ENCODE data around the gene P4HA1. TPM values are rescaled to one million over a fixed set of nuclear protein-coding genes. Genes with fewer than 3 reads are reported as not detected.
A peak's percentile ranks its signal among the peaks of the same experiment; 100 is the strongest.

The P4HA1 gene
- total RNA-seq, 2 donors from 2014 or later: 24.4 to 37.0 TPM

DNA sequence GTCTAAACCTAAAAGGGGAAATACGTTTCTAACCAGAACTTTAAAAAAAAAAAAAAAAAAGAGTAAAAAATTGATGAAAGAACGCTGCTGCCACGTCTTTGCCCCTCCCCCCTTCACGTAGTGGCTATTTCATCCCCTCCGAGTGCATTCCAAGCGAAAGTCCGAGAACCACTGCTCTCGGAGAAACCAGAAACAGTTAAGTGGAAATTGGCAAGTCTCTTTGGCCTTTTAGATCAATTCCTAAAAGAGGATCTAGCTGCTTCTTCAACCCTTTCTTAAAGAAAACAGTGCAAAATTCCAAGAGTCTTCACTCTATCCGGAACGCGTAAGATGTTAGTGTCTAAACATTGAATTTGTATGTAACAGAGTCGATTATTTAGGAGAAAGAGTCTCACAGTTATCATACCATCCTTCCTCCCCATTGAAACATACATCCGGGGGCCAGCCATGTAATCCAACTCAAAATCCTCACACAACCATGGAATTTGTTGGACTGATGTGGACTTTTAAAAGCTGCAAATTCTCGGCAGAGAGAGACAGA lies 1.1 kb downstream of the P4HA1 start:
- no peak for ATAC-seq (ENCODE audit: insufficient number of reproducible peaks, low FRiP score, low read depth)
- DNase-seq (ENCODE audit: low spot score): no peak
- TF ChIP-seq, protein P1, sequence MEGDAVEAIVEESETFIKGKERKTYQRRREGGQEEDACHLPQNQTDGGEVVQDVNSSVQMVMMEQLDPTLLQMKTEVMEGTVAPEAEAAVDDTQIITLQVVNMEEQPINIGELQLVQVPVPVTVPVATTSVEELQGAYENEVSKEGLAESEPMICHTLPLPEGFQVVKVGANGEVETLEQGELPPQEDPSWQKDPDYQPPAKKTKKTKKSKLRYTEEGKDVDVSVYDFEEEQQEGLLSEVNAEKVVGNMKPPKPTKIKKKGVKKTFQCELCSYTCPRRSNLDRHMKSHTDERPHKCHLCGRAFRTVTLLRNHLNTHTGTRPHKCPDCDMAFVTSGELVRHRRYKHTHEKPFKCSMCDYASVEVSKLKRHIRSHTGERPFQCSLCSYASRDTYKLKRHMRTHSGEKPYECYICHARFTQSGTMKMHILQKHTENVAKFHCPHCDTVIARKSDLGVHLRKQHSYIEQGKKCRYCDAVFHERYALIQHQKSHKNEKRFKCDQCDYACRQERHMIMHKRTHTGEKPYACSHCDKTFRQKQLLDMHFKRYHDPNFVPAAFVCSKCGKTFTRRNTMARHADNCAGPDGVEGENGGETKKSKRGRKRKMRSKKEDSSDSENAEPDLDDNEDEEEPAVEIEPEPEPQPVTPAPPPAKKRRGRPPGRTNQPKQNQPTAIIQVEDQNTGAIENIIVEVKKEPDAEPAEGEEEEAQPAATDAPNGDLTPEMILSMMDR (IDR thresholded peaks at IDR 0.05): no peak

DNA sequence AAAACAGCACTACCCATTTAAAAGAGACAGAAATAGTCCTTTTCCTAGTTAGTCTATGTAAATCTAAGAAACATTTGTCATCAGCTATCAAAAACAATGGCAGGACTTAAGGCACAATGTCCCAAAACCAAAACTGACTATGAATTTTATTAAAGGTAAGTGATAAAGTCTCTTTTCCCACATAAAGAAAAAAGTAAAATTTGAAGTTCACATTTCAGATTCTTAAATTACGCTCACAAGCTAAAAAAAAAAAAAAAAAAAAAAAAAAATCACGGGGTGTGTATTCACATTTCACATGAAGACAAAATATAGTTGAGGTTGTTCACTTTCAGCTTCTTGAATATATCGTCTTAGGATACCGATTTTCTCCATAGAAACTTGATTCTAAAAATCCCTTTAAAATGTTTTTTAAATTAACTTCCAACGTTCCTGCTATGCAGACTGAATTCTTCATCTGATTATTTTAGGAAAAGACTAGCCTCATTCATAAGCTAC lies 1.6 kb downstream of the P4HA1 start:
- TF ChIP-seq, protein P1 (IDR thresholded peaks at IDR 0.05): no peak
- no peaks in the 10 kb centered on the region for H3K36me3 ChIP-seq
- H3K4me3 ChIP-seq: peak overlapping the region; percentile 99
- H3K27me3 ChIP-seq (replicated peaks; ENCODE audit: insufficient read depth): no peaks in the 10 kb centered on the region
- H3K4me1 ChIP-seq (ENCODE audit: control insufficient read depth in 1 of 2, low read depth in 2 of 2): peaks cover 3 to 21% of the 10 kb centered on the region in 2 donors
- ATAC-seq (ENCODE audit: insufficient number of reproducible peaks, low FRiP score, low read depth) (no peak), DNase-seq (ENCODE audit: low spot score) (no peak)
- H3K27ac ChIP-seq: peak overlapping the region; percentile 95
- H3K9me3 ChIP-seq: no peaks in the 10 kb centered on the region

More for the DNA sequence above, 1.1 kb downstream of the P4HA1 start:
- Histone ChIP-seq H3K27ac (peak overlapping the region; percentile 95), H3K9me3 (no peaks in the 10 kb centered on the region), H3K4me1 (ENCODE audit: control insufficient read depth in 1 of 2, low read depth in 2 of 2) (peaks cover 3 to 21% of the 10 kb centered on the region in 2 donors), H3K4me3 (peak overlapping the region; percentile 99), H3K27me3 (replicated peaks; ENCODE audit: insufficient read depth) (no peaks in the 10 kb centered on the region), H3K36me3 (no peaks in the 10 kb centered on the region)

DNA sequence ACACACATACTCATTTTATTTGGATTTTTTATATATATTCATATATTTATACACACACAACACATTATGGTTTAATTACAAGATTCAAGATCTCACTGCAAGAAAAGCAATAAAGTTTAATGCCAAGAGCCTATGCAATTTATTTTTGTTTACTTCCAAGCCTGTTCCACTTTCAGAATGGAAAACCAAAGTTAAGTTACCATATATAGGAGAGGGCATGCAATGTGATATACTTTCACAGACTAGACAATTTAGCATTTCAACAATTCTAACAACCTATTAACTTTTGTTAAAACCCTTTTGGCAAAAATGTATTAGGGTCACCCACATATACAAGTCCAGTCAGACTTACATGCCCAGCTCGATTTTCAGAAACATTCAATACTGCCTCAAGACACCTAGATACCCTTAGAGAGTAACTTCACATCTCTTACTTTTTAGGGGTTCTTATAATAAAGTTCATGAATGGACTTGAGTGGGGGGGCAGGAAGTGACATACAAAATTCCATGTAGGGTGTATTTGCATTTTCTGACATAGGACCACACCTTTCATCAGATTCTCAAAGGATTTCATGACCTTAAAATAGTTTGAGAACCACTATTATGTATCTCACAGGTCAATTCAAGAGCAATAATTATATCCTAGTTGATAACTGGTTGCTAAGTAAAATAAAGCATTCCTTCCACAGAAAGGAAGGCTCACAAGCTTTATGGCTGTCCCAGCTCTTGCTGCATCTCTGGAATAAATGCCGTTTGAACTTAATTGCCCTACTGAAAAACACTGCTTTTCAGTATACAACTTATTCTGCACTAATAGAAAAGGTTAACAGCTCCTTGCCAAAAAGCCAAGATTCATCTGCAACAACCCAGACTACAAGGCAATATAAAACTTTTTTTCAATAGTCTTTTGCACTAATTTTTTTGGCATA lies 2.5 kb downstream of the P4HA1 start:
- ATAC-seq (ENCODE audit: insufficient number of reproducible peaks, low FRiP score, low read depth): no peak
- Histone ChIP-seq H3K27me3 (replicated peaks; ENCODE audit: insufficient read depth) (no peaks in the 10 kb centered on the region), H3K9me3 (no peaks in the 10 kb centered on the region), H3K36me3 (no peaks in the 10 kb centered on the region), H3K27ac (peak overlapping the region; percentile 45 to 95), H3K4me1 (ENCODE audit: control insufficient read depth in 1 of 2, low read depth in 2 of 2) (peaks cover 3 to 21% of the 10 kb centered on the region in 2 donors), H3K4me3 (peak overlapping the region; percentile 99)
- TF ChIP-seq, protein P1 (IDR thresholded peaks at IDR 0.05): no peak
- DNase-seq (ENCODE audit: low spot score): no peak

DNA sequence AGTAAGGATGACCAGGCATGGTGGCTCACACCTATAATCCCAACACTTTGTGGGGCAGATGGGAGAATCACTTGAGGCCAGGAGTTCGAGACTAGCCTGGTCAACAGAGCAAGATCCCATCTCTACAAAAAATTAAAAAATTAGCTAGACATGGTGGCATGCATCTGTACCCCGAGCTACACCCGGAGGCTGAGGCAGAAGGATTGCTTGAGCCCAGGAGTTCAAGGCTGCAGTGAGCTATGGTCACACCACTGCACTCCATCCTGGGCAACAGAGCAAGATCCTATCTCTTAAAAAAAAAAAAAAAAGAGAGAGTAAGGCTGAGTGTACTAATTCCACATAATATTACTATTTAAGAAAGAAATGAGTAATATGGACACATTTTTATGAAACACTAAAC lies 3.8 kb downstream of the P4HA1 start:
- ATAC-seq (ENCODE audit: insufficient number of reproducible peaks, low FRiP score, low read depth) (no peak), DNase-seq (ENCODE audit: low spot score) (no peak)
- TF ChIP-seq, protein P1 (IDR thresholded peaks at IDR 0.05): no peak
- H3K27ac ChIP-seq: no peak overlapping the region
- no peaks in the 10 kb centered on the region for H3K27me3 ChIP-seq (replicated peaks; ENCODE audit: insufficient read depth)
- no peak overlapping the region for H3K4me3 ChIP-seq
- no peaks in the 10 kb centered on the region for H3K9me3 ChIP-seq
- H3K4me1 ChIP-seq (ENCODE audit: control insufficient read depth in 1 of 2, low read depth in 2 of 2): peaks cover 3 to 24% of the 10 kb centered on the region in 2 donors
- H3K36me3 ChIP-seq: no peaks in the 10 kb centered on the region

DNA sequence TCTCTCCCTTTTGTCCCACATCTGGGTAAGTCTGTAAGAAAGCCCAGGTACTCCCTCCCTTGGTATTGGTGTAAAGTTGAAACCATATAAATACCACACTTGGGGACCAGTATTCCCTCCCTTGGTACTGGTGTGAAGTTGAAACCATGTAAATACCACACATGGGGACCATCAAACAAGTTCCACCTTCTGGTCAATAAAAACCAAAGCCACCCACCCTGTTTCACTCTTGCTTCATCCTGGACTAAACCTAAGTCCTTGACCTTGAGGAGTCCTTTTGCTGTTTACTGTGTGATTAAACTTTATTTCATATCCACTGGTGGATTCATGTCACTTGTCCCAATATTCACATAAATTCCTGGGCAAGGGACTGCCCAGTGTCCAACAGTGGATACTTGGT lies 8.4 kb downstream of the P4HA1 start:
- H3K27me3 ChIP-seq (replicated peaks; ENCODE audit: insufficient read depth): no peaks in the 10 kb centered on the region
- DNase-seq (ENCODE audit: low spot score) (no peak), ATAC-seq (ENCODE audit: insufficient number of reproducible peaks, low FRiP score, low read depth) (no peak)
- no peaks in the 10 kb centered on the region for H3K9me3 ChIP-seq
- no peak overlapping the region for H3K27ac ChIP-seq
- no peak overlapping the region for H3K4me3 ChIP-seq
- TF ChIP-seq, protein P1 (IDR thresholded peaks at IDR 0.05): no peak
- no peaks in the 10 kb centered on the region for H3K36me3 ChIP-seq
- H3K4me1 ChIP-seq (ENCODE audit: control insufficient read depth in 1 of 2, low read depth in 2 of 2): peaks cover 6 to 17% of the 10 kb centered on the region in 2 donors

Data from thoracic aorta (tissue), 2 donors.